ENCODE measurements around the gene KCTD14.
"Not testable (repeated sequence)": the region's sequence is repeated elsewhere in the genome, so short reads cannot be mapped to it uniquely, and the experiment has no call there.

Gene KCTD14, protein sequence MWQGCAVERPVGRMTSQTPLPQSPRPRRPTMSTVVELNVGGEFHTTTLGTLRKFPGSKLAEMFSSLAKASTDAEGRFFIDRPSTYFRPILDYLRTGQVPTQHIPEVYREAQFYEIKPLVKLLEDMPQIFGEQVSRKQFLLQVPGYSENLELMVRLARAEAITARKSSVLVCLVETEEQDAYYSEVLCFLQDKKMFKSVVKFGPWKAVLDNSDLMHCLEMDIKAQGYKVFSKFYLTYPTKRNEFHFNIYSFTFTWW

DNA sequence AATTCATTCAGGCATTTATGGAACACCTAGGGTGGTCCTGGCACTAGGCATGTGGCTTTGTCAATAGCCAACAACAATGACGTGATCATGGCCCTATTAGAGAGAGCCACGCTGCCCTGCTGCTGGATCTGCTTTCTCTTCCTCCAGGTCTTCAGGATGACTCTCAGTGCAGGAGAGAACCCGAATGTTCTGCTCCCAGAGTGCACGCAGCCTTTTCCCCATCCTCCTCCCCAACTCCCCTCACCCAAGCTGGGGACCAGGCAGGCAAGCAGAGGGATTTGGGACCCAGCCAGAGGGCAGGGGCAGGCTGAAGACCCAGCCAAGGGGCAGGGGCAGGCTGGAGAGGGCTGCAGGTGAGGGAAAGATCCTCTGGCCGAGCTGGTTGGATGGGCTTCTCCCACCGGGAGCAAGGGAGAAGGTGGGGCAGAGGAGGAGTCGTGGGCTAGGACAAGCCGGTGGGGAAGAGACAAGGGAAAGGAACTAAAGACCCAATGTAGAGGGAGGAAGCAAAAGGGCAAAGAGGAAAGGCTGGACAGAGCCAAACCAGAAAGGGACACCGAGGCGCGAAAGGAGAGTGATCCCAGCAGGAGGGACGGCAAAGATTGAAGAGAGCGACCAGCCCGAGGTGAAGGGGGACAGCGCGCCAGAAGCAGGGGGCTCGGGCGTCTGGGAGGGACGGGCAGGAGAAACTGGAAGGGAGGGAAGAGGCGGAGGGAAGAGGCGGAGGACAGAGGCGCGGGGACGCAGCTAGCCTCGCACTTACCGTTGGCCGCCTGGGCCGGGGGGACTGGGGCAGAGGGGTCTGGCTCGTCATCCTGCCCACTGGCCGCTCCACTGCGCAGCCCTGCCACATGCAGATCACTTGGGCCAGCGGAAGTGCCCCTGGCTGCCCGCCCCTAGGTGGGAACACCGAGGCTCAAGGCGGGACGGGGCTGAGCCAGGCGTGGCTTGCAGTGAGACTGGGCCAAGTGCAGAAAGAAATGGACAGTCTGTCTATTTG, at the start of gene KCTD14:
TSS of gene KCTD14 (minus strand) at position 880 of the 1,000 bp plus-strand sequence. CDS start at position 853, 27 bp downstream.
- no peak for DNase-seq (ENCODE audit: low read depth)

DNA sequence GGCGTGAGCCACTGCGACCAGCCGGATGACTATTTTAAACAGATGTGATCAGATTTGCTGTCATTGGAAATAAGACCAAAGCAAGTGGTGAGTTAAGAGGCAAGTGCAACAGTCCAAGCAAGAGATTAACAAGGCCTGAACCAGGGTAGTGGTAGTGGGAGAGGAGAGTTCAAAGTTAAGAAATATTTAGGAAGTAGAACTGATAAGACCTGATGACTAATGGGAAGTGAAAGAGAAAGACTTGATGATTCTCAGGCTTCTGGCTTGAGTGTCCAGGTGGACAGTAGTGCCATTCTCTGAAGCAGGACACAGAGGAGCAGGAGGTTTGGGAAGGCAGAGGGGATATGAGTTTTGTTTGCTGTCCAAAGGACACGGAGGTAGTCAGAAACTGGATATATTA, 49.4 kb upstream of the KCTD14 start:
- no peak for DNase-seq (ENCODE audit: low read depth)

DNA sequence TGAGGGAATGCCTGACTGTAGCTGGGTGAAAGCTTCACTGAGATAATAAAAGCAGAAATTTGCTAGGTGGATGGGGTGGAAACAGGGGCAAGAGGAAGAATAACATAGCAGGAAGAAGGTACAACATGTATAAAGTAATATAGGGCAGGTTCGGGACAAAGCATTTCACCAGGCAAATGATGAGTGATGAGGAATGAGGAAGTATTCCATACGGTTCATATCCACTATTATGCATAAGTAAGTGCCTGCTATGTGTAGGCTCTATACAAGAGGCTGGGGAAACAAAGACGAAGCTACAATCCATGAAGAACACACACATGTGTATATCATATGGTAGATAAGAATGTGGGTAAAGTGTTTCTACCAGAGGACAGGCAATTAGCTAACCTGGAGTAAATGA, 48.6 kb upstream of the KCTD14 start:
- DNase-seq (ENCODE audit: low read depth), result no peak

DNA sequence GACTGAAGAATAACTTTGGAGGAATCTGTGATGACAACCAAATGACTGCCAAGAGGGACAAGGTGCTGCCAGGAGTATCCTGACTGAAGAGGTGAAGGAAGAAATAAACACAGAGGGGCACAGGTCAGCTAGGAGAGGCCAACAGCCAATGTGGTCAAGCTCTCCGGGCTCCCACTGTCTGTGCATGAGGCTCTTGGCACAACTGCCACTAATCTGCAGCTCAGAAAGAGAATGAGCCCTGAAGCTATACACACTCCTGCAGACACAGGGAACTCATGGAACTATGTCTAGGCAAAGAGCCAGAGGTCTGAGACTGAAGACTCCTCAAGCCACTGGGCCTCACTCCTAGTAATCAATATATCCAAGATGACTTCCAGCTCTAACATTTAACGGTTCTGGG, 47.5 kb upstream of the KCTD14 start:
- no peak for DNase-seq (ENCODE audit: low read depth)

DNA sequence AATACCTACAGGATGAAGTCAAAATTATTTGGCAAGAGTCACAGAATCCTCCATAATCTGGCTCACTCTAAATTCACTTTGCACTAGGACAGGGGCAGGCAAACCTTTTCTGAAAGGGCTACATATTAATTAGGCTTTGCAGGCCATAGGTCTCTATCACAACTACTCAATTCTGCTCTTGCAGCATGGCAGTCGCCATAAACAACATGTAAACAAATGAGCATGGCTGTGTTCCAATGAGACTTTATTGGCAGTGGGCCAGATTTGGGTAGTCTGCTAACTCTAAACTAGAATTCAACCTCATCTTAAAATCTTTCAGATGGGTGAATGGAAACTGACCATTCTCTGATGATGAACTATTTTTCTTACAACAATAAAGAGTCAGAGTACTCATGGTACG, 46.4 kb upstream of the KCTD14 start:
- DNase-seq (ENCODE audit: low read depth), result no peak

DNA sequence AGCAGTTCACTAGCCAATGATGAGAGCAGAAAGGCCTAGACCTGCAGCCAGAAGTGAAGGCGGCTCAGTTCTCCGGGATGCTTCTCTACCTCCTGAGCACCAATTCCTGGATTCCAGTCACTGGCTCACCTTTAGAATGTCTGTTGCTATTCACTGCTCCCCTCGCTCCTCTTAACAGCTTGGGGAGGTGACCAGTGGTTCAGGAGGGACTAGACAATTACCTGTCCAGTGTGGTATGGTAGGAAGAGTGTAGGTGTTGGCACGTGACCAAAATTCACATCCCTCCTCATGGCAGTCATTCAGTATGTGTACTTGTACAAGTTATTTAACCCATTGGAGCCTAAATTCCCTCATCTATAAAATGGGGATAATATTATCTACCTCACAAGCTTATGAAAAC, 44.6 kb upstream of the KCTD14 start:
- DNase-seq (ENCODE audit: low read depth), result no peak

DNA sequence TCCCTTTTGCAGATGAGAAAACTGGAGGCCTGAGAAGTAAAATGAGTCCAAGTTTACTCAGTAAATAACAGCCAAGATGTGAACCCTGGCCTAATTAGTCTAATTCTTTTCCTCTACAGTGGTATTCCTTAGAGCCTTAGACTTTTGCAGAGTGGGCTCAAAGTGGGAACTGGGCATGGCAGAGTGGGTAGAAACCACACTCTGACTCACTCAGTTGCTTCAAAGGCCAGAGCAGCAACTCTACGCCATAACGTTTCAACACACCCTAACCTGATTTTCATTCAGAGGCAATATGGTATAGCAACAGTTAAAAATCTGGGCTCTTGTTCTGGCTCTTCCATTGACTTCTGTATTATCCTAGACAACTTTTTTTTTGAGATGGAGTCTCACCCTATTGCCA, 43.4 kb upstream of the KCTD14 start:
- DNase-seq (ENCODE audit: low read depth), result no peak

DNA sequence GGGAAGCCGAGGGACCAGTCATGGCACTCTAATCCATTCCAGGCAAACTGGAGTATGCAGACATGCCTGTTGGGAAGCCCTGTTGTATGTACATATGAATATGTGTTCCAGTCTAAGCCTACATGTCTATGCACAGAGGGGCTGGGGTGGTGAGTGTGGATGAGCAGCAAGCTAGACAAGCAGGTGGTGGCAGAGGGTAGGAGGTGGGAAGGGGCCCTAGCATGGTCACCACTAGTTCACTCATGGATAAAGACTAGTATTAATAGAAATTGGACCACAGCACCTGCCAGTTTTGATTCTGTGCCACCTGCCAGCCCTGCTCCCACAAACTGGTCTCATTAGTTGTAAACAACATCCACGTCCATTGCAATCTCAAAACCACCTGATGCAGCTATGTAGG, 42.1 kb upstream of the KCTD14 start:
- DNase-seq (ENCODE audit: low read depth), result no peak

DNA sequence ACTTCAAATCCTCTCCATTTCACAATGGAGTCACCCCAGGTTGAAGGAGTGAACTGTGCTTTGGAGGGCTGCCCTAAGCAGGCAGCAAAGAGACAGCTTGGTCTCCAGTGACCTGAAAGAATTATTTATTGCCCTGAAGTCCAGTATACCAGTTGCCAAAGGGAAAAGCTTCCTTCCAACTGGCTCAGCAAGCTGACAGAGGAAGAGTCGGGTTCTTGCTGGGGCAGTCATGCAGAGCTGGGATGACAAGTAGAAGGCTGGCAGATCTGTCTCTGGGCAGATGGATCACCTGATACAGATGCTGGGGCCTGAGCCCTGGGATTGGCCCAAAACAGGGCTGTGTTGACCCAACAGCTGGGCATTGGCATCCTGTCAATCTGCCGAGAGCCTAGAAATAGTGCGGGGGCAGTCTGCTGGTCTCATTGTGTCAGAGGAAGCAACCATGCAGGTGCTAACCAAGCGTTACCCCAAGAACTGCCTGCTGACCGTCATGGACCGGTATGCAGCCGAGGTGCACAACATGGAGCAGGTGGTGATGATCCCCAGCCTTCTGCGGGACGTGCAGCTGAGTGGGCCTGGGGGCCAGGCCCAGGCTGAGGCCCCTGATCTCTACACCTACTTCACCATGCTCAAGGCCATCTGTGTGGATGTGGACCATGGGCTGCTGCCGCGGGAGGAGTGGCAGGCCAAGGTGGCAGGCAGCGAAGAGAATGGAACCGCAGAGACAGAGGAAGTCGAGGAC, 40.5 kb upstream of the KCTD14 start, which contains the start of gene THRSP:
TSS of gene THRSP (plus strand) at position 422 of the 742 bp plus-strand sequence. CDS start at position 443, 21 bp downstream.
- no peak for DNase-seq (ENCODE audit: low read depth)

DNA sequence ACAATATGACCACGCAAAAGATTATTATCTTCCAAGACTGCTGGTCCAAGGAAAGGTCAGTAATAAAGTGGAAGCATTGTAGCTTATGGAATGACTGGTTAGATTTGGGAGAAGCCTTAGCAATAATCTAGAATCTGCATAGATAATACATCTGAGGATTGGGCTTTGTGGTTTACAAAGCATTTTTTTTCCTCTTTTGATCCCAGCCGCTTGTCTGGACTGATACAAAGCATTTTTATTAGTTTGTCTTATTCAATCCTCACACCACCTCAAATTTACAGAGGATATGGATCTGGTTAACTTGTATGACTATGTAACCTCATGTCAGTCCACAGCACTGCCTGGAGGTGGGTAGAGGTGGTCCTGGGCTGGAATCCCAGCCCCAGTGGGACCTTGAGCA, 39.6 kb upstream of the KCTD14 start:
- DNase-seq (ENCODE audit: low read depth), result no peak

DNA sequence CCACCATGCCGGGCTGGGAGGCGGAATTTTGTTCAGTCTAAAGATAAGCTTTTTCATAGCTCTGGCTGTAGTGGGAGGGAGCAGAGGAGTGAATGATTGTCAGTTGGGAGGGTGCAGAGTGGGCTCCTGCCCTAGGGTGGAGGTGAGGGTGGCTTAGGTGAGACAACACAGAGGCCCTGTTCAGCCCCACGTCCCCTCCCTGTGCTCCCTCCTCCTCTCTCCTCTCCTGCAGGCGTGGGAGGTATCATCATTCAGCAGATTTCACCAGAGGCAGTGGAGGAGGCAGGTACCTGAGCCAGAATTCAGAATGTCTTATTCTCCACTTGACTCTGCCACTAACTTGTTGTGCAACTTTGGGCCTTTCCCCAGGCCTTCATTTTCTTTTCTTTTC, 38.8 kb upstream of the KCTD14 start:
- no peak for DNase-seq (ENCODE audit: low read depth)

DNA sequence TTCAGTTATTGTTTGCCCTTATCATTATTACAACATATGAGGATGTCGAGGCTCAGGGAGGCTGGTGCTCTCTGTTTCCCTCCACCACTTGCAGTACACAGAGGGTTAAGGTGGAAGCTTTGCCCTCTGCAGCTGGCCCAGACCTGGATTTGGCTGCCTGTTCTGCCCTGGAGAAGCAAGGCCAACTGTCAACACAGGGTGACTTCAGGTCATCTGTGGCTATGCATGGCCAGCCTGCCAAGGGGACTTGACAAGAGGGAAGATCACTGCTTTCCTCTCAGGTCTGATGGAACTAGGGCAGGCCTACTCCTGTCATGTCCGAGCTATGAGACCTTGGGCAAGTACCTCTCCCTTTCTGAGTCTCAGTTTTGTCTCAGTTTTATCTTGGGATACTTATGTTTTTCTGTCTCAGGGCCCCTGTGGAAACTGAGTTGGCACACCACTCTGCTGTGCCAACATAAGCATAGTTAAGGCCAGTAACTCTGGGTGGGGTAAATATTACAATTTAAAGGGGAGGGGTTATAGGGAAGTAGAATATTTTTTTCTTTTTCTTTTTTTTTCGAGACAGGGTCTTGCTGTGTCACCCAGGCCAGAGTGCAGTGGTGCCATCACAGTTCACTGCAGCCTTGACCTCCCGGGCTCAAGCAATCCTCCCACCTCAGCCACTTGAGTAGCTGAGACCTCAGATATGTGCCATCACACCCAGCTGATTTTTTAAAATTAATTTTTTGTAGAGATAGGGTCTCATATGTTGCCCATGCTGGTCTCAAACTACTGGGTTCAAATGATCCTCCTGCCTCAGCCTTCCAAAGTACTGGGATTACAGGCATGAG, 38.2 kb upstream of the KCTD14 start:
- DNase-seq (ENCODE audit: low read depth), result no peak

DNA sequence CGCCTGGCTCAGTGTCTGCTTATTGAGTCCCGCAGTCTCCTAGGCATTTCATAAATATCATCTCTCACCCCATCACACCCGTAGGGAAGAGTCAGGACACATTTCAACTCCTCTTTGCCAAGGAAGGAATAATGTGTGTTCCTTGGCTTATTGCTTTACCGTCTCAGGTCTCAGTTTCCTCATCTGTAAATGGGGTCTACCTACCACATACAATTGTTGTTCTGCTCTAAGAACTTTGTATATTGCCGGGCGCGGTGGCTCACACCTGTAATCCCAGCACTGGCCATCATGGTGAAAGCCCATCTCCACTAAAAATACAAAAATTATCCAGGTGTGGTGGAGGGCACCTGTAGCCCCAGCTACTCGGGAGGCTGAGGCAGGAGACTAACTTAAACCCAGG, 37.5 kb upstream of the KCTD14 start:
- no peak for DNase-seq (ENCODE audit: low read depth)

DNA sequence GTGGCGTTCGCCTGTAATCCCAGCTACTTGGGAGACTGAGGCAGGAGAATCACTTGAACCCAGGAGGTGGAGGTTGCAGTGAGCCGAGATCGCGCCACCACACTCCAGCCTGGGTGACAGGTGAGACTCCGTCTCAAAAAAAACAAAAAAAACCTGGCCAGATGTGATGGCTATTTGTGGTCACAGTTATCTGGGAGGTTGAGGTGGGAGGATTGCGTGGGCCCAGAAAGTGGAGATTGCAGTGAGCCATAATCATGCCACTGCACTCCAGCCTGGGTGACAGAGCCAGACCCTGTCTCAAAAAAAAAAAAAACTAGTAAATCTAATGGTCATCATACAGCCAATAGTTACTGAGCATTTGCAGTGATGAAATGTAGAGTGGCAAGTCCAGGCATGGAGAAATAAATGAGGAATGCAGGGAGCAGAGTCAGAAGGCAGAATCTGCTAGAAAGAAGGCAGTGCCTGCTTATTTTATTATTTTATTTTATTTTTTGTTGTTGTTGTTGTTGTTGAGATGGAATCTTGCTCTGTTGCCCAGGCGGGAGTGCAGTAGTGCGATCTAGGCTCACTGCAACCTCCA, 36.8 kb upstream of the KCTD14 start:
- DNase-seq (ENCODE audit: low read depth), result not testable (repeated sequence)

DNA sequence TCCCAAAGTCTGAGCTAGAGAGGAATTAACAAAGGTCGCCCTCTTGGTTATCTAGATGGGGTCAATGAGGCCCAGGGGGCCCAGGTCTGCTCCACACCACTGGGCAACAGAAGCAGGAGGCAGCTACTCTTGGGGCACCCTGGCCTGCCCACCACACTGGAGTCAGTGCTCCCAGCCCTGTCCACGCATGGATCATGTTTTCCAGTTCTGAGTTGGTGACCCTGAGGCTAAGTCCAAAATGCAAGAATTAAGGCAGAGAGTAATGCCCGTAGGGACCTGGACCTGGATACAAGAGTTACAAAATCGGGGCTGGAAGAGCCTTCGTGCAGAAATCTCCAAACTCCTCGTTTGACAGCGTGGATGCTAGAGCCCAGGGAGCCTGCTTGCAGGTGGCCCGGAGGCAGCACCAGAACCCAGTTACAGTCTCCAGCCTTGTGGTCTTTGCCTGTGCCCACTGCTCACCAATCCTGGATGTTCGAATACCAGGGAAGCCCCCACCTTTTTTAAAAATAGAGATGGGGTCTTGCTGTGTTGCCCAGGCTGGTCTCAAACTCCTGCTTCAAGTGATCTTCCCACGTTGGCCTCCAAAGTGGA, 34.5 kb upstream of the KCTD14 start:
- DNase-seq (ENCODE audit: low read depth), result no peak

DNA sequence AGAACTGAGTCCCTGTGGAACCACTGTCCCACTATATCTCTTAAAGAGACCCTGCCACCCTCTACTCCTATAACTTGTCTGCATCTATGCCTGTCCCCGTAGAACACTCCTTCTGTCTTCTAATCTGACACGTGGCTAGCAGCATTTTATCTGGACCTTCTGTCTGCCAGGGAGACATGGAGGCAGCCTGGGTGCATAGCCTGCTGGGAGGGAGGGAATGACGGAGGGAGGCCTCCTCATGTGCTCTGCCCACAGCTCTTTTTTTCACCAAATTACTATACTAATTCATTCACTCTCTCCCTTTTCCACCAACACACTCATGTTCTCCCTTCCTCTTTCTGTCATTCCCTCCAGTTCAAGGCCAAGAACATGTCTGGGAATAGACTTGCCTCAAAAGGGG, 33.0 kb upstream of the KCTD14 start:
- no peak for DNase-seq (ENCODE audit: low read depth)

DNA sequence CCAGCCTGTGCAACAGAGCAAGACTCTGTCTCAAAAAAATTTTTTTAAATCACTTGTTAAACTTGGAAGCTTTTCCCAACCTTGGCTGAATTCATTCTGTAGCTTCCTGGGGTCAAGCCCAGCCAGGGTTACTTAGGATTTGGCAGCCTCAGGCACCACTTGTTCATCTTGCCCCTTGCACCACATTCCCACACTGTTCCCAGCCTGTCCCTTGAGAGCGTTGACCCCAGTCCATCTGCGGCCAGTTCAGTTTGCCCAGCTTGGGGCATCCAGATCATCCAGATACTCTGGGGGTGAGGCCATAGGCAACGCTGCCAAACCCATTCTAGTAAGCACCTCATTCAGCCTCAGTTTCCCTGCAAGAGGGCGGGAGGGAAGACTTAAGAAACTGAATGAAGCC, 31.9 kb upstream of the KCTD14 start:
- no peak for DNase-seq (ENCODE audit: low read depth)

DNA sequence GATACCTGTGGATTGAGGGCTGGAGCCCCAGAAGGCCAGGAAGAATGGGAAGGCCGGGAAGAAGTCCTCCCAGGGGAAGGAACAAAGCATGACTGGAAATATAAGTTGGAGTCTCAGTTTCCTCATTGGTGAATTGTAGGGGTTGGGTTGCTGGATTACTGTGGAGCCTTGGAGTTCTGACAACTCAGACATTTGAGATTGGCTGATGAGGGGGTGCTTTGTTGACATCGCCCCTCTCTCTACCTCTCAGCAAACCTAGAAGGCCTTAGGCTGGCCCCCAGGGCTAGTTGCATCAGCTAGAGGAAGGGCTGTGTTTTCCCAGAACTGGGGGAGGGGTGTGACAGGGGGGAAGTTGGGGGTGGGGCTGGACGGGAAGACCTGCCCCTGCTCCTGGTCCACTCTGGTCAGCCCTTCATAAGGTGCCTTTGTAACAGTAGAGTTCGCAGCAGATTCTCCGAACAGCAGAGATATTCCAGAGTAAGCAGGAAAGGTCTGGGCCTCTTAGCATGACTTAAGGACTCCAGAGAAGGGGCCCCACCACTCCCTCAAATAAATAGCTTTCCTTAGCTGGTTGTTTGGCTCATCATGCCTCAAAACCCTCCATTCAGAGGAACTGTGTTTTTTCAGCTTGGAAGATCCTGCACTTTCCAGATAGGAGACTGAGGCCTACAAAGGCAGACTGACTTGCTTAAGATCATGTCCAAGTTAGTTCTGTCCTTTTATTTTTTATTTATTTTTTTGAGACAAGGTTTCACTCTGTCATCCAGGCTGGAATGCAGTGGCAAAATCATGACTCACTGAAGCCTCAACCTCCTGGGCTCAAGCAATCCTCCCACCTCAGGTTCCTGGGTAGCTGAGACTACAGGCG, 28.1 kb upstream of the KCTD14 start:
- no peak for DNase-seq (ENCODE audit: low read depth)

DNA sequence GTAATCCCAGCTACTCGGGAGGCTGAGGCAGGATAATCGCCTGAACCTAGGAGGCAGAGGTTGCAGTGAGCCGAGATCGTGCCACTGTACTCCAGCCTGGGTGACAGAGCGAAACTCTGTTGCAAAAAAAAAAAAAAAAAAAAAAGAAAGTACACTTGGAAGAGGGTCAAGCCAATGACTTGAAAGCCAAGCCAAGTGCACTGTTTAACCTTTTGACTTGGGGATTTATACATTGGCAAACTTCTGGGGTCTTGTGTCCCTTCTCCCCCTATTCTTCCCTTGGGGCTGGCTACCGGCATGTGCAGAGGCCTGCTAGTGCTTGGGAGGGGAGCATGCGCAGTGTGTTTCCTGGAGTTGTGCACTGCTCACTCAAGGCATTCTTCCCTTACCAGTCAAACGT, 26.3 kb upstream of the KCTD14 start:
- no peak for DNase-seq (ENCODE audit: low read depth)

DNA sequence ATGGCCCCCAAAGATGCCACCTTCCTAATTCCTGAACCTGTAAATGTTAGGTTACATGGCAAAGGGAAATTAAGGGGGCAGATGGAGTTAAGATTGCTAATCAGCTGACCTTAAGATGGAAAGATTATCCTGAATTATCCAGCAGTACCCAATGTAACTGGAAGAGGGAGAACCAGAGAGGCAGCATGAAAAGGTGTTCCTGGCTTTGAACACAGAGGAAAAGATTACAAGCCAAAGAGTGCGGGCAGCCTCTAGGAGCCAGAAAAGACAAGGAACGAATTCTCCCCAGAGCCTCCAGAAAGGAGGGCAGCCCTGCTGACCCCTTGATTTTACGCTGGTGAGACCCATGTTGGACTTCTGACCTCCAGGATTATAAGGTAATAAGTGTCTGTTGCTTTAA, 25.5 kb upstream of the KCTD14 start:
- DNase-seq (ENCODE audit: low read depth), result no peak

Measured in stimulated activated CD8-positive, alpha-beta memory T cell treated with anti-CD3 and anti-CD28 coated beads, Interleukin-12 subunit alpha, Interleukin-12 subunit beta, amount 100 ng/mL, for 1 hour (primary cell).